ENCODE results near the gene CACHD1.

- TF ChIP-seq HMGXB4 (CRISPR knock-in tag; IDR thresholded peaks at IDR 0.05; ENCODE audit: borderline replicate concordance) (no peak), CTCF (IDR thresholded peaks at IDR 0.05) (no peak), EP300 (IDR thresholded peaks at IDR 0.05) (no peak), MAFK (IDR thresholded peaks at IDR 0.05; ENCODE audit: partially characterized antibody) (no peak)
Observed at GRCh38 chr1:64597113-64597512, 127.2 kb downstream of the CACHD1 start.
